H1 (cell line): ENCODE data around the gene MAVS. TPM values are rescaled to one million over a fixed set of nuclear protein-coding genes. Genes with fewer than 3 reads are reported as not detected.

ENCODE experiments used
- CTCF ChIA-PET: fragments of 300-600 bp; sonication (Branson Sonifier 250); formaldehyde crosslinking; loops from one replicate; lab custom pipeline; 2021; ENCODE audit not compliant: partially characterized antibody; lab: Charles Lee
- POLR2A ChIA-PET: fragments of 300-600 bp; sonication (Branson Sonifier 250); formaldehyde crosslinking; loops from one replicate; lab custom pipeline; 2021; ENCODE audit warnings: inconsistent platforms; ENCODE audit not compliant: partially characterized antibody; lab: Charles Lee
- DNase-seq, 2 experiments: peaks; one replicate each; pipeline versions ENCODE4 v3.0.0 to v3.0.0-alpha.2; 2010 to 2022; ENCODE audit warnings: low spot score in 2 of 2, low read depth in 1 of 2, mixed read lengths in 1 of 2
- FAIRE-seq: peaks from 2 replicates; lab custom pipeline; 2011; peaks lifted over from hg19 to GRCh38; lab: Jason Lieb, UNC
- H2AFZ ChIP-seq: 2 replicates; pipeline ENCODE4 v1.8.1; 2012; ENCODE audit warnings: low read length, inconsistent platforms
- H2AK5ac ChIP-seq: 2 replicates; pipeline ENCODE4 v1.6.1; 2013; ENCODE audit warnings: low read depth, low read length
- H2BK120ac ChIP-seq: replicated peaks from 2 replicates; pipeline ENCODE3; 2013; ENCODE audit warnings: low read depth, low read length, inconsistent platforms
- H2BK12ac ChIP-seq: 2 replicates; pipeline ENCODE4 v1.6.1; 2013; ENCODE audit warnings: low read depth, low read length
- H2BK15ac ChIP-seq: 2 replicates; pipeline ENCODE4 v1.6.1; 2013; ENCODE audit warnings: low read length
- H2BK20ac ChIP-seq: 2 replicates; pipeline ENCODE4 v1.6.1; 2013; ENCODE audit warnings: low read length
- H2BK5ac ChIP-seq: 2 replicates; pipeline ENCODE4 v1.6.1; 2013; ENCODE audit warnings: low read depth, low read length
- H3K14ac ChIP-seq: 2 replicates; pipeline ENCODE4 v1.6.1; 2013; ENCODE audit warnings: inconsistent platforms; ENCODE audit not compliant: insufficient read length
- H3K18ac ChIP-seq: 2 replicates; pipeline ENCODE4 v1.6.1; 2013; ENCODE audit warnings: low read length; ENCODE audit errors: extremely low read depth
- H3K23ac ChIP-seq: 2 replicates; pipeline ENCODE4 v1.6.1; 2013; ENCODE audit warnings: inconsistent platforms; ENCODE audit not compliant: insufficient read length
- H3K23me2 ChIP-seq: 2 replicates; pipeline ENCODE4 v1.6.1; 2013; ENCODE audit warnings: low read depth, low read length
- H3K27ac ChIP-seq: 2 replicates; pipeline ENCODE4 v1.6.1; 2011; ENCODE audit warnings: low read depth, low read length, inconsistent platforms
- H3K27me3 ChIP-seq, 4 experiments: replicated peaks in 1 of 4; 1 replicate in 1 of 4; 2 replicates in 3 of 4; pipeline versions ENCODE4 v1.6.1 to v1.8.1; 2011 to 2013; ENCODE audit warnings: low read length in 3 of 4, mild to moderate bottlenecking in 3 of 4, inconsistent platforms in 2 of 4, mixed read lengths in 2 of 4, moderate library complexity in 1 of 4; ENCODE audit not compliant: control insufficient read depth in 3 of 4, insufficient read depth in 3 of 4; ENCODE audit errors: extremely low read depth in 1 of 4
- H3K36me3 ChIP-seq, 4 experiments: 2 replicates each; pipeline versions ENCODE4 v1.6.1 to v1.8.1; 2011 to 2013; ENCODE audit warnings: mild to moderate bottlenecking in 4 of 4, low read length in 3 of 4, moderate library complexity in 2 of 4, control low read depth in 1 of 4, inconsistent platforms in 1 of 4; ENCODE audit not compliant: insufficient read depth in 4 of 4, control insufficient read depth in 2 of 4
- H3K4ac ChIP-seq: replicated peaks from 2 replicates; pipeline ENCODE3; 2013; ENCODE audit warnings: low read length, low read depth, mixed read lengths, inconsistent platforms; ENCODE audit not compliant: insufficient read length
- H3K4me1 ChIP-seq, 4 experiments: replicated peaks in 1 of 4; 1 replicate in 1 of 4; 2 replicates in 3 of 4; pipeline versions ENCODE4 v1.6.1 to v1.8.1; 2011 to 2013; ENCODE audit warnings: low read length in 3 of 4, inconsistent platforms in 2 of 4, mixed read lengths in 1 of 4; ENCODE audit not compliant: insufficient read depth in 4 of 4, control insufficient read depth in 3 of 4
- H3K4me2 ChIP-seq, 2 experiments: 2 replicates each; pipeline versions ENCODE4 v1.6.1 to v1.8.1; 2011 to 2013; ENCODE audit warnings: low read depth in 2 of 2, low read length in 2 of 2, control low read depth in 1 of 2, inconsistent platforms in 1 of 2, mild to moderate bottlenecking in 1 of 2; ENCODE audit not compliant: insufficient read depth in 1 of 2
- H3K4me3 ChIP-seq, 4 experiments: fragments of 200-600, 300-600 bp in 1 of 4; sonication (generic), shearing (Covaris generic), sonication (Bioruptor Twin) in 1 of 4; 2 replicates each; pipeline versions ENCODE4 v1.5.1 to v1.8.1; 2011 to 2016; ENCODE audit warnings: low read length in 4 of 4, low read depth in 3 of 4, control low read depth in 2 of 4, inconsistent platforms in 2 of 4, mild to moderate bottlenecking in 2 of 4, mixed read lengths in 1 of 4, moderate library complexity in 1 of 4; ENCODE audit not compliant: insufficient read depth in 2 of 4; ENCODE audit errors: extremely low read depth in 1 of 4
- H3K56ac ChIP-seq: replicated peaks from 2 replicates; pipeline ENCODE3; 2013; ENCODE audit warnings: low read depth, mild to moderate bottlenecking, mixed read lengths, low read length, inconsistent platforms; ENCODE audit not compliant: insufficient read length
- H3K79me1 ChIP-seq: 2 replicates; pipeline ENCODE4 v1.6.1; 2013; ENCODE audit warnings: low read depth, low read length, control low read depth
- H3K79me2 ChIP-seq, 2 experiments: 2 replicates each; pipeline versions ENCODE4 v1.6.1 to v1.8.1; 2012 to 2013; ENCODE audit warnings: low read length in 2 of 2, mild to moderate bottlenecking in 2 of 2, inconsistent platforms in 1 of 2; ENCODE audit not compliant: insufficient read depth in 2 of 2, control insufficient read depth in 1 of 2
- H3K9ac ChIP-seq, 4 experiments: replicated peaks in 1 of 4; 1 replicate in 1 of 4; 2 replicates in 3 of 4; pipeline versions ENCODE4 v1.6.1 to v1.8.1; 2011 to 2013; ENCODE audit warnings: low read depth in 3 of 4, low read length in 3 of 4, control low read depth in 2 of 4, mild to moderate bottlenecking in 2 of 4, moderate library complexity in 2 of 4, inconsistent platforms in 1 of 4; ENCODE audit errors: extremely low read depth in 1 of 4
- H3K9me3 ChIP-seq, 2 experiments: 2 replicates each; pipeline versions ENCODE4 v1.6.1 to v1.8.1; 2012 to 2013; ENCODE audit warnings: mild to moderate bottlenecking in 2 of 2, moderate library complexity in 2 of 2, control low read depth in 1 of 2, inconsistent platforms in 1 of 2, low read depth in 1 of 2, low read length in 1 of 2, mixed read lengths in 1 of 2; ENCODE audit not compliant: insufficient read depth in 2 of 2
- H4K20me1 ChIP-seq, 2 experiments: replicated peaks in 1 of 2; 2 replicates each; pipeline versions ENCODE3 to v1.8.1; 2011 to 2013; ENCODE audit warnings: inconsistent platforms in 2 of 2, low read length in 2 of 2, mild to moderate bottlenecking in 1 of 2; ENCODE audit not compliant: insufficient read depth in 2 of 2, control insufficient read depth in 1 of 2
- H4K5ac ChIP-seq: 2 replicates; pipeline ENCODE4 v1.6.1; 2013; ENCODE audit warnings: low read length, low read depth, mixed read lengths, inconsistent platforms; ENCODE audit not compliant: insufficient read length
- H4K8ac ChIP-seq: 2 replicates; pipeline ENCODE4 v1.8.0; 2013; ENCODE audit warnings: mild to moderate bottlenecking, moderate library complexity, low read length, inconsistent platforms; ENCODE audit not compliant: insufficient read depth; ENCODE audit errors: extremely low read depth
- H4K91ac ChIP-seq: replicated peaks from 2 replicates; pipeline ENCODE3; 2013; ENCODE audit warnings: low read length, mixed read lengths, inconsistent platforms; ENCODE audit not compliant: insufficient read length
- E2F6 ChIP-seq: IDR thresholded peaks from 2 replicates; pipeline ENCODE4 v1.6.1; 2012; ENCODE audit warnings: inconsistent platforms
- JUN ChIP-seq: IDR thresholded peaks from 2 replicates; pipeline ENCODE4 v1.6.1; 2011; ENCODE audit warnings: low read depth, mild to moderate bottlenecking, improper control_type of control experiment, low read length
- NANOG ChIP-seq: IDR thresholded peaks from 2 replicates; pipeline ENCODE4 v1.6.1; 2011; ENCODE audit warnings: low read length, low read depth, mild to moderate bottlenecking, inconsistent platforms; ENCODE audit not compliant: insufficient read depth, poor library complexity, severe bottlenecking
- RFX5 ChIP-seq: IDR thresholded peaks from 2 replicates; pipeline ENCODE4 v1.6.1; 2011; ENCODE audit warnings: low read depth, low read length, improper control_type of control experiment, borderline replicate concordance
- SAP30 ChIP-seq: fragments of 300-600 bp; sonication (generic); IDR thresholded peaks from 2 replicates; pipeline ENCODE4 v1.7.1; 2012; ENCODE audit warnings: low read length, moderate library complexity, mild to moderate bottlenecking, inconsistent platforms; ENCODE audit not compliant: insufficient read depth, insufficient replicate concordance
- SIRT6 ChIP-seq: IDR thresholded peaks from one replicate; pipeline ENCODE4 v1.7.1; 2012; ENCODE audit warnings: low read length, inconsistent platforms
- SIX5 ChIP-seq: IDR thresholded peaks from 2 replicates; pipeline ENCODE4 v1.6.1; 2011; ENCODE audit warnings: mild to moderate bottlenecking, low read depth, low read length
- SP2 ChIP-seq: IDR thresholded peaks from 2 replicates; pipeline ENCODE4 v1.6.1; 2012; ENCODE audit warnings: mild to moderate bottlenecking, low read length, inconsistent platforms
- USF2 ChIP-seq: IDR thresholded peaks from 2 replicates; pipeline ENCODE4 v1.6.1; 2011; ENCODE audit warnings: low read length, improper control_type of control experiment
- WGBS, 2 experiments: shearing (Covaris generic) in 1 of 2; methylation state at CpG; one replicate each; pipeline versions ENCODE4 v1.1.6 to v1.1.7; 2013 to 2015; ENCODE audit warnings: low lambda C conversion rate in 2 of 2, mixed read lengths in 2 of 2, inconsistent platforms in 1 of 2, low coverage in 1 of 2, missing lambda C conversion rate in 1 of 2; ENCODE audit not compliant: insufficient replicate concordance in 2 of 2, insufficient coverage in 1 of 2, insufficient read length in 1 of 2; ENCODE audit errors: extremely low coverage in 1 of 2, missing lambda C conversion rate in 1 of 2; 5-methylcytosine and 5-hydroxymethylcytosine counted together
- polyA plus RNA-seq, 7 experiments: library from polyadenylated mRNA; depleted of rRNA in 3 of 7; stranded (reverse) in 5 of 7; unstranded in 2 of 7; fragments of >200 nt in 5 of 7; fragments of 200-250 nt in 2 of 7; gene quantifications; 1 replicate in 5 of 7; 2 replicates in 1 of 7; 4 replicates in 1 of 7; pipeline versions ENCODE4 v1.2.1 to v1.2.3, GENCODE V29; 2011 to 2013; ENCODE audit warnings: missing spikeins in 2 of 7, mixed read lengths in 2 of 7
- total RNA-seq: library from RNA; stranded (reverse); fragmentation: NEBNext Ultra II Directional; extraction: Animal tissue kit (Norgen Biotek cat#: 25700); gene quantifications from 2 replicates; pipeline ENCODE4 v1.2.1, GENCODE V29; 2021

MAVS gene
- total and polyA plus RNA-seq, 2 of the 8 experiments (the other 6 are each of a cell fraction or from before 2014, with no cell fraction given), result 9.9 to 24.3 TPM

GRCh38 chr20:3812259-3812681 lies 34.4 kb upstream of the MAVS start:
- Histone ChIP-seq H3K14ac (no peak overlapping the region), H3K4me1 (peaks cover 4 to 14% (median 7%) of the 10 kb centered on the region in 4 experiments; a peak in 6 of 7 replicates), H4K91ac (no peak overlapping the region), H2BK120ac (no peak overlapping the region), H3K4me3 (no peak overlapping the region), H2AFZ (no peak overlapping the region), H3K9ac (no peak overlapping the region), H4K8ac (no peak overlapping the region), H2BK20ac (no peak overlapping the region), H3K23ac (no peak overlapping the region), H3K23me2 (no peaks in the 10 kb centered on the region), H4K20me1 (no peaks in the 10 kb centered on the region), H2BK5ac (no peak overlapping the region), H3K36me3 (no peaks in the 10 kb centered on the region), H3K18ac (no peak overlapping the region), H2BK15ac (no peak overlapping the region), H3K27ac (no peak overlapping the region), H3K79me2 (no peaks in the 10 kb centered on the region), H2AK5ac (no peak overlapping the region), H3K56ac (no peak overlapping the region), H3K9me3 (no peaks in the 10 kb centered on the region), H3K79me1 (no peaks in the 10 kb centered on the region), H3K27me3 (no peaks in the 10 kb centered on the region), H2BK12ac (no peak overlapping the region), H3K4me2 (no peak overlapping the region), H3K4ac (no peak overlapping the region), H4K5ac (no peak overlapping the region)
- WGBS, 2 experiments, result 96% methylated on average over 9 of the region's 9 CpGs; no CpG with 5 or more reads in 1 of the 2 experiments
- POLR2A ChIA-PET, result interaction anchor here (2.2 kb wide), 1 partner anchor 12 kb away, joined by 6 read pairs; no protein-coding TSS in a partner anchor
- no peak for FAIRE-seq
- TF ChIP-seq SIRT6, result no peak
- TF ChIP-seq SAP30, result no peak
- no peak for TF ChIP-seq JUN
- no peak for TF ChIP-seq SP2
- TF ChIP-seq SIX5, result no peak
- no peak for TF ChIP-seq RFX5
- TF ChIP-seq NANOG, result no peak
- TF ChIP-seq E2F6, result no peak
- no peak for TF ChIP-seq USF2
- no peak for DNase-seq
- CTCF ChIA-PET, result interaction anchor here (0.6 to 10.6 kb wide), 9 partner anchors 13 to 338 kb away, joined by 3 to 128 read pairs (median 4); partner anchors contain the start of genes ADISSP, CENPB and SPEF1
